Hippocampal formation (tissue), 2 donors: Measurements from ENCODE around the gene AFTPH.
A peak's percentile ranks its signal among the peaks of the same experiment; 100 is the strongest.

ENCODE experiments used
- DNase-seq, 2 donors: peaks; one replicate each; lab custom pipeline; 2025; lab: John Stamatoyannopoulos, UW

AFTPH gene

GRCh38 chr2:64523666-64524603 lies at the start of gene AFTPH:
Gene AFTPH (plus strand): TSS chr2:64524328. CDS start chr2:64551475, 27,147 bp downstream.
- peak; percentile 96 to 99 for DNase-seq

- DNase-seq = no peak
Measured at GRCh38 chr2:64474636-64475035, 49.5 kb upstream of the AFTPH start.

- no peak for DNase-seq
Measured at GRCh38 chr2:64477037-64477436, 47.1 kb upstream of the AFTPH start.

GRCh38 chr2:64477979-64478378 lies 46.1 kb upstream of the AFTPH start:
- no peak for DNase-seq

- no peak for DNase-seq
Measured at GRCh38 chr2:64478502-64479230, 45.5 kb upstream of the AFTPH start.

- DNase-seq = no peak
Measured at GRCh38 chr2:64479259-64480117, 44.6 kb upstream of the AFTPH start.

GRCh38 chr2:64481665-64482064 lies 42.5 kb upstream of the AFTPH start:
- no peak for DNase-seq

- DNase-seq = no peak
Measured at GRCh38 chr2:64482243-64482642, 41.9 kb upstream of the AFTPH start.

GRCh38 chr2:64482765-64483504 lies 41.2 kb upstream of the AFTPH start:
- DNase-seq = no peak

GRCh38 chr2:64485331-64485730 lies 38.8 kb upstream of the AFTPH start:
- DNase-seq = no peak

GRCh38 chr2:64485961-64486360 lies 38.2 kb upstream of the AFTPH start:
- DNase-seq = no peak

- no peak for DNase-seq
Measured at GRCh38 chr2:64487256-64488049, 36.7 kb upstream of the AFTPH start.

- DNase-seq = peak in 1 of 2 donors; percentile 25
Measured at GRCh38 chr2:64488050-64488974, 35.8 kb upstream of the AFTPH start.

GRCh38 chr2:64489081-64489751 lies 34.9 kb upstream of the AFTPH start:
- no peak for DNase-seq

GRCh38 chr2:64491426-64491825 lies 32.7 kb upstream of the AFTPH start:
- no peak for DNase-seq

- DNase-seq = no peak
Measured at GRCh38 chr2:64492272-64492671, 31.9 kb upstream of the AFTPH start.

- DNase-seq = no peak
Measured at GRCh38 chr2:64492821-64493220, 31.3 kb upstream of the AFTPH start.

- no peak for DNase-seq
Measured at GRCh38 chr2:64493788-64494187, 30.3 kb upstream of the AFTPH start.

- no peak for DNase-seq
Measured at GRCh38 chr2:64498438-64498837, 25.7 kb upstream of the AFTPH start.
